Measurements from ENCODE around the gene TRIM9. TPM values are rescaled to one million over a fixed set of nuclear protein-coding genes. Genes with fewer than 3 reads are reported as not detected.
"Not testable (repeated sequence)": the region's sequence is repeated elsewhere in the genome, so short reads cannot be mapped to it uniquely, and the experiment has no call there.

The TRIM9 gene
- total RNA-seq, 2 experiments from 2014 or later = 0.56 to 0.79 TPM

DNA sequence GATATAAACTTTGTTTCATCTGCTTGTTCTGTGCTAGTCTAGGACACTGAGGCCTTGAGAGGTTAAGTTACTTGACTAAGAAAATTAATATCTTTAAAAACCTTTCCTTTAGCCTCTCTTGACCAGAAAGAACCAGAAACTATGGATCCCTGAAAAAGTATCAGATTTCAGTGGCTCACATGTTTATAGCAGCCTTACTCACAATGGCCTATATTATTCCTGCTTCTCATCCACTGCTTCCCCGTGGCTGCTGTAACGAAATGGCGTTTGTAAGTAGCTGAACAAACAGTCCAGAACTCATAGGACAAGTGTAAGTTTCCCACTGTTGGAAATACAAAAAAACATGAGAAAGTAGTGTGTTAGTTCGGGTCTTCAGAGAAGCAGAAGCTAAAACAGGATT, 147.5 kb downstream of the TRIM9 start:
- DNase-seq (no peak), ATAC-seq (no peak)
- CTCF ChIA-PET = no interaction called here
- H3K27me3 Mint-ChIP-seq = peaks cover 22% of the 10 kb centered on the region
- no peaks in the 10 kb centered on the region for H3K9me3 Mint-ChIP-seq (ENCODE audit: low read depth)
- H3K4me1 Mint-ChIP-seq = peaks cover 10% of the 10 kb centered on the region
- no peaks in the 10 kb centered on the region for H3K36me3 Mint-ChIP-seq
- no peak overlapping the region for H3K4me3 Mint-ChIP-seq
- H3K27ac Mint-ChIP-seq = no peak overlapping the region

DNA sequence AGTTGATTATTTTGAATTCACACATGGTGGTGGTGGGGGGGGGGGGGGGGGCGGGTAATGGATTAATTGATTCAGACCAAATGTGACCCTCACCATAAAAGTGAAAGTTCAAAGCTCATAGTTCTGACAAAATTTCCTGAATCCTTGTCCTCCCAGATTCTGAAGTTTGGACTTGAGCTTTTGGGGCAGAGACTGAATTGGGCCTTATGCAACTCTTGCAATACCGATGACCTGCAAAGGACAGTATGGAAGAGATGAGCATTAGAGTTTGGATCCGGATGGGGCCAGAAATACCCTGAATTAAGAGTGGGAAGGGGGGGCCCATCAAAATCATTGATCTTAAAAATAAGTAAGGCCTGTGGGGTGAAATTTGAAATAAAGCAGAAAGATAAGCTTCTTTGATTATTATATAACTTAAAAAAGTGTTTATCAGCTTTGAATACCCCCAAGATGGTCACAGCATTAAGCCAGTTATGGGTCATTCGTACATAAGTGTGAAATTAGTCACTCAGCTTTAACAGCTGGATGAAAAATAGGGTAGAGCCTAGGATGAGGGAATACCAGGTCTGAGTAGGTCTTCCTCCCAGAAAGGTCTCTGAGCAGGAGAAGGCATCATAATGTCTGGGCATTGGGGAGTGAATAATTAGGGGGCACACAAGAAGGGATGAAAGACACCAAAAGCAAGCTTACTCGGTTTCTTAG, 148.5 kb downstream of the TRIM9 start:
- Mint-ChIP-seq H3K36me3 (no peaks in the 10 kb centered on the region), H3K27me3 (peaks cover 31% of the 10 kb centered on the region), H3K4me1 (peaks cover 10% of the 10 kb centered on the region), H3K4me3 (no peak overlapping the region), H3K9me3 (ENCODE audit: low read depth) (no peaks in the 10 kb centered on the region), H3K27ac (no peak overlapping the region)
- ATAC-seq (no peak), DNase-seq (no peak)
- CTCF ChIA-PET = interaction anchor here (1.3 kb wide), 1 partner anchor 9 kb away, joined by 4 read pairs; no protein-coding TSS in a partner anchor

GRCh38 chr14:50944647-50945413, 150.1 kb downstream of the TRIM9 start:
- Mint-ChIP-seq H3K27ac (no peak overlapping the region), H3K4me1 (peaks cover 10% of the 10 kb centered on the region), H3K9me3 (ENCODE audit: low read depth) (no peaks in the 10 kb centered on the region), H3K27me3 (peaks cover 43% of the 10 kb centered on the region), H3K4me3 (peak overlapping the region; percentile 67), H3K36me3 (no peaks in the 10 kb centered on the region)
- DNase-seq (no peak), ATAC-seq (peak; percentile 27)
- CTCF ChIA-PET = no interaction called here

GRCh38 chr14:50943943-50944646, 150.8 kb downstream of the TRIM9 start, which contains the start of gene PYGL:
Gene PYGL, minus strand, starts transcription at chr14:50944483. Its CDS starts 80 bp downstream, at chr14:50944403.
- Mint-ChIP-seq H3K9me3 (ENCODE audit: low read depth) (no peaks in the 10 kb centered on the region), H3K27ac (no peak within 1 kb of the TSS), H3K4me3 (peak within 1 kb of the TSS; percentile 70), H3K4me1 (peaks cover 10% of the 10 kb centered on the region), H3K36me3 (no peaks in the 10 kb centered on the region), H3K27me3 (peaks cover 44% of the 10 kb centered on the region)
- ATAC-seq (peak; percentile 84), DNase-seq (peak; percentile 43)
- CTCF ChIA-PET = interaction anchor here (0.6 kb wide), 1 partner anchor 185 kb away, joined by 4 read pairs; no protein-coding TSS in a partner anchor

GRCh38 chr14:50943261-50943942, 151.5 kb downstream of the TRIM9 start:
- Mint-ChIP-seq H3K9me3 (ENCODE audit: low read depth) (no peaks in the 10 kb centered on the region), H3K36me3 (no peaks in the 10 kb centered on the region), H3K4me1 (peaks cover 10% of the 10 kb centered on the region), H3K4me3 (peak overlapping the region; percentile 70), H3K27me3 (peaks cover 44% of the 10 kb centered on the region), H3K27ac (no peak overlapping the region)
- ATAC-seq (no peak), DNase-seq (no peak)
- CTCF ChIA-PET = interaction anchor here (0.6 kb wide), 1 partner anchor 185 kb away, joined by 4 read pairs; no protein-coding TSS in a partner anchor

DNA sequence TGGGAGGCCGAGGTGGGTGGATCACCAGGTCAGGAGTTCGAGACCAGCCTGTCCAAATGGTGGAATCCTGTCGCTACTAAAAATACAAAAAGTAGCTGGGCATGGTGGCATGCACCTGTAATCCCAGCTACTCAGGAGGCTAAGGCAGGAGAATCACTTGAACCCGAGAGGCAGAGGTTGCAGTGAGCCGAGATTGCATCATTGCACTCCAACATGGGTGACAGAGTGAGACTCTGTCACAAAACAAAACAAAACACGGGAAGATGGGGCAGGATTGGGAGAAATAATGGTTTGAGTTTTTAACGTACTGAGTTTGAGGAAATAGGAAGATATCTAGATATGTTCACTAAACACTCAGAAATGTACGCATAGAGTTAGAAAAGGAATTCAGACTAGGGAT, 153.3 kb downstream of the TRIM9 start:
- H3K27me3 Mint-ChIP-seq = peaks cover 50% of the 10 kb centered on the region
- not testable (repeated sequence) for H3K27ac Mint-ChIP-seq; H3K9me3 Mint-ChIP-seq (ENCODE audit: low read depth); H3K36me3 Mint-ChIP-seq; H3K4me1 Mint-ChIP-seq; H3K4me3 Mint-ChIP-seq; ATAC-seq; DNase-seq
- CTCF ChIA-PET = interaction anchor here (1.6 kb wide), 1 partner anchor 13 kb away, joined by 3 read pairs; no protein-coding TSS in a partner anchor

DNA sequence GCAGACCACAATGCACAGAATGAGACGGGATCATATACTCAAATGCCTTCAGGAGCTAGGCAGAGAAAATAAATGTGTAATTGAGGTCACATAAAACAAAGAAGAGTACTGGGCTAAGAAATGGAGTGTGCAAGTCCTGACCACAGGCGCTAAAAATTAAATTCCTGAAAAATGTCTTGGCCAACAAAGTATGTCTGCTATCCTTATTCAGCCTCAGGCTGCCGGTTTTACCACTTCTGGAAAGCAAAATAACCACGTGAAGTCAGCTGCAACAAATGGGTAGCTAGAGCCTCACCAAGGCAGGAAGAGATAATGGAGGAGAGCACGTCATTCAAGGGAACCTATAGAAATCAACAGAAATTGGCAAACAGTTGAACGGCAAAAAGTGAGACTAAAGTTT, 153.8 kb downstream of the TRIM9 start:
- H3K36me3 Mint-ChIP-seq = no peaks in the 10 kb centered on the region
- H3K27ac Mint-ChIP-seq = no peak overlapping the region
- ATAC-seq = no peak
- no peak for DNase-seq
- H3K4me1 Mint-ChIP-seq = peaks cover 10% of the 10 kb centered on the region
- H3K9me3 Mint-ChIP-seq (ENCODE audit: low read depth) = no peaks in the 10 kb centered on the region
- CTCF ChIA-PET = interaction anchor here (1.6 kb wide), 1 partner anchor 13 kb away, joined by 3 read pairs; no protein-coding TSS in a partner anchor
- H3K27me3 Mint-ChIP-seq = peaks cover 50% of the 10 kb centered on the region
- no peak overlapping the region for H3K4me3 Mint-ChIP-seq

DNA sequence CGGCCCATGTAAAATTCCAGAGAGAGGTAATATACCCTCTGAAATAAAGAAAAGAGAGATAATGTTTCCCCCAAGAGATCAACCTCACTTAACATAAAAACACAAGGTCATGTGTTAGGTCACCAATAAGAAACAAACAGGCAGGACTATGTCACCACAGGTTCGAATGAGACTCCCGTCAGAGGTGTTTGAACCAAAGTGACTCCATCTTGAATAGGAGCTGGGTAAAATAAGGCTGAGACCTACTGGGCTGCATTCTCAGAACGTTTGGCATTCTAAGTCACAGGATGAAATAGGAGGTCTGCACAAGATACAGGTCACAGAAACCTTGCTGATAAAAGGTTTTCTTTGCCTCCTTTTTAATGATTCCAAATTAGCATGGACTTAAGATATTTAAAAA, 157.1 kb downstream of the TRIM9 start:
- ATAC-seq = no peak
- CTCF ChIA-PET = no interaction called here
- Mint-ChIP-seq H3K27me3 (peaks cover 46% of the 10 kb centered on the region), H3K36me3 (no peaks in the 10 kb centered on the region), H3K9me3 (ENCODE audit: low read depth) (no peaks in the 10 kb centered on the region), H3K4me3 (no peak overlapping the region), H3K27ac (no peak overlapping the region), H3K4me1 (no peaks in the 10 kb centered on the region)
- DNase-seq = no peak

GRCh38 chr14:50937325-50937724, 157.6 kb downstream of the TRIM9 start:
- no peaks in the 10 kb centered on the region for H3K4me1 Mint-ChIP-seq
- CTCF ChIA-PET = no interaction called here
- H3K27me3 Mint-ChIP-seq = peaks cover 41% of the 10 kb centered on the region
- H3K27ac Mint-ChIP-seq = no peak overlapping the region
- ATAC-seq (no peak), DNase-seq (no peak)
- H3K36me3 Mint-ChIP-seq = no peaks in the 10 kb centered on the region
- no peaks in the 10 kb centered on the region for H3K9me3 Mint-ChIP-seq (ENCODE audit: low read depth)
- no peak overlapping the region for H3K4me3 Mint-ChIP-seq

- Mint-ChIP-seq H3K27ac (no peak overlapping the region), H3K9me3 (ENCODE audit: low read depth) (no peaks in the 10 kb centered on the region), H3K36me3 (no peaks in the 10 kb centered on the region), H3K27me3 (peaks cover 37% of the 10 kb centered on the region), H3K4me3 (no peak overlapping the region), H3K4me1 (no peaks in the 10 kb centered on the region)
- ATAC-seq = no peak
- DNase-seq = no peak
- CTCF ChIA-PET = no interaction called here
Observed at GRCh38 chr14:50936882-50937281, 158.0 kb downstream of the TRIM9 start.

DNA sequence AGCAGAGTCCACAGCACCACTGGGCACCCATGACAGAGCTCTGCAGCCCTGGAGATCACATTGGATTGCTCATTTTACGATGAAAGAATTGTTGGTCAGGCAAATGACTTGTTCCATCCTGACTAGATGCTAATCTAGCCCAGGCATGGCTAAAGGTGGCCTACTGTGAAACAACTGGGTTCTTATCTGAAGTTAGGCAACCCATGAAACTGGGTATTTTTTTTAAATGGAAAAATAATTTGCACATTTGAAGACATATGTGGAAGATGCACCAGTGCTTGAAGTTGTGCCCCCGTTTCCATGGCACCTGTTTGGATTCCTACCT, 158.9 kb downstream of the TRIM9 start:
- DNase-seq (no peak), ATAC-seq (no peak)
- Mint-ChIP-seq H3K36me3 (no peaks in the 10 kb centered on the region), H3K4me3 (no peak overlapping the region), H3K4me1 (no peaks in the 10 kb centered on the region), H3K9me3 (ENCODE audit: low read depth) (no peaks in the 10 kb centered on the region), H3K27me3 (peaks cover 32% of the 10 kb centered on the region), H3K27ac (no peak overlapping the region)
- CTCF ChIA-PET = interaction anchor here (1.3 kb wide), 1 partner anchor 393 kb away, joined by 4 read pairs; no protein-coding TSS in a partner anchor

DNA sequence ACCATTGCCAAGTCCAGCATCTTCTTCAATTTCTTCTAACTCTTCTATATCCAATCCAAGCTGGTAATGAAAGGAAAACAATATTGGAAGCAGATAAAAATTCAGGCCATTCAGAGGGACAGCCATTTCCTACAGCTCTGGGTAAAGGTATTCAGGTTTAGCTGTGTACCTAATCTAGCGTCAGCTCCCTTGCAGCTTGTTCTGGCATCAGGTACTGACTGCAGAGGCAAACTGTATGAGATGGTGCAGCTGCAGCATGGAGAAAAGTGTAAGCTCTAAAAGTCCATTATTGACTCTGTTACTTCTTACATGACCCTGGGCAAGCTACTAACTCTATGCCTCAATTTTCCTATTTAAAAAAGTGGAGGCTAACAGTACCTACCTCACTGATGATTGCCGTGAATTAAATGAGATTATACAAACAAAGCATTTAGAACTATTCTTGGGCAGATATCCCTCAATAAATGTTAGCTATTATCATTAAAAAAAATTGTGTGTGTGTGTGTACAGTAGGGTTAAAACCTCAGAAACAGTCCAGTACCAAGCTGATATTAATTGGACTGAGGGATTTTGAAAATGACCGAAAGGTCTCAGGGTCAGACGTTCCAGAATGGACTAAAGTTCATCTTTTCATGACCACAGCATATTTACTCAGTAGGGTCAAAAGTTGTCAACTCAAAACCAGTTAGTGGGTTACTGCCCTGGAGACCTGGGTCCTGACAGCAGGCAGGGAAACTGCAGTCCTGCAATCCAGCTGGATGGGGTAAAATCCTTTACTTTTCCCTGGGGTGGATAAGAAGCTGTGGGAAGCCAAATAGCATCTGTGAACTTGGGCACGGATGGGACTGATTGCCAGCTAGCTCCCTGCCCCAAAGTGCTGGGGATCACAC, 159.5 kb downstream of the TRIM9 start:
- Mint-ChIP-seq H3K4me1 (no peaks in the 10 kb centered on the region), H3K27ac (no peak overlapping the region), H3K36me3 (no peaks in the 10 kb centered on the region), H3K27me3 (peaks cover 32% of the 10 kb centered on the region), H3K4me3 (no peak overlapping the region), H3K9me3 (ENCODE audit: low read depth) (no peaks in the 10 kb centered on the region)
- no peak for ATAC-seq
- CTCF ChIA-PET = interaction anchor here (1.3 kb wide), 1 partner anchor 392 kb away, joined by 4 read pairs; no protein-coding TSS in a partner anchor
- DNase-seq = no peak

Data from activated CD8-positive, alpha-beta memory T cell treated with anti-CD3 and anti-CD28 coated beads, Interleukin-2, amount 10 ng/mL, durations not matched to agents 7 days and 5 days (primary cell).